GM12874 (cell line): Measurements from ENCODE around the gene RND3.

Experiments used
- TF ChIP-seq, protein P1 (sequence below): IDR thresholded peaks from 2 replicates; pipeline ENCODE4 v1.5.1; 2011; ENCODE audit warnings: low read depth, mild to moderate bottlenecking, control low read depth, low read length, moderate library complexity; ENCODE audit not compliant: insufficient read depth

Gene RND3

GRCh38 chr2:150472511-150472899 lies 15.0 kb downstream of the RND3 start:
- TF ChIP-seq, protein P1, sequence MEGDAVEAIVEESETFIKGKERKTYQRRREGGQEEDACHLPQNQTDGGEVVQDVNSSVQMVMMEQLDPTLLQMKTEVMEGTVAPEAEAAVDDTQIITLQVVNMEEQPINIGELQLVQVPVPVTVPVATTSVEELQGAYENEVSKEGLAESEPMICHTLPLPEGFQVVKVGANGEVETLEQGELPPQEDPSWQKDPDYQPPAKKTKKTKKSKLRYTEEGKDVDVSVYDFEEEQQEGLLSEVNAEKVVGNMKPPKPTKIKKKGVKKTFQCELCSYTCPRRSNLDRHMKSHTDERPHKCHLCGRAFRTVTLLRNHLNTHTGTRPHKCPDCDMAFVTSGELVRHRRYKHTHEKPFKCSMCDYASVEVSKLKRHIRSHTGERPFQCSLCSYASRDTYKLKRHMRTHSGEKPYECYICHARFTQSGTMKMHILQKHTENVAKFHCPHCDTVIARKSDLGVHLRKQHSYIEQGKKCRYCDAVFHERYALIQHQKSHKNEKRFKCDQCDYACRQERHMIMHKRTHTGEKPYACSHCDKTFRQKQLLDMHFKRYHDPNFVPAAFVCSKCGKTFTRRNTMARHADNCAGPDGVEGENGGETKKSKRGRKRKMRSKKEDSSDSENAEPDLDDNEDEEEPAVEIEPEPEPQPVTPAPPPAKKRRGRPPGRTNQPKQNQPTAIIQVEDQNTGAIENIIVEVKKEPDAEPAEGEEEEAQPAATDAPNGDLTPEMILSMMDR: no peak

GRCh38 chr2:150471813-150472510 lies 15.5 kb downstream of the RND3 start:
- TF ChIP-seq, protein P1: no peak

DNA sequence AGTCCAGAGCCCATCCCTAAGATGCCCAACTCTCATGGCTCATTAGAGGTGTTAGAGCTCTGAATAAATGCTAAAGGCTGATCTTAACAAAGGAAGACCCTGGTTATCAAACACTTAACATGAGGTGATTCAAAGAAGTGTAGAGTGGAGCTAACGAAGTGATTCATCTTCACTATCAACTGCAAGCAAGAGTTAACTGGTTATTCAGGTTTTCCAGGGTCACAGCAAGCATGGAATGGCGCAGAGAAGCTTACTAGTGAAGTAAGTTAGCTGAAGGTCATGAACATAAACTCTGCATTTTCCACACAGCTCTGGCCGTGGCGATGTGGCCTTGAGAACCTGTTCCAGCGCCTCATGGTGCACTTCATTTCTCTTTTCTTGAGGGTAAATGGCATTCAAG lies 17.0 kb downstream of the RND3 start:
- TF ChIP-seq, protein P1: no peak

- TF ChIP-seq, protein P1: no peak
These were observed 17.7 kb downstream of the RND3 start for GRCh38 chr2:150469706-150470274.

GRCh38 chr2:150468350-150468960 lies 19.0 kb downstream of the RND3 start:
- TF ChIP-seq, protein P1: no peak

DNA sequence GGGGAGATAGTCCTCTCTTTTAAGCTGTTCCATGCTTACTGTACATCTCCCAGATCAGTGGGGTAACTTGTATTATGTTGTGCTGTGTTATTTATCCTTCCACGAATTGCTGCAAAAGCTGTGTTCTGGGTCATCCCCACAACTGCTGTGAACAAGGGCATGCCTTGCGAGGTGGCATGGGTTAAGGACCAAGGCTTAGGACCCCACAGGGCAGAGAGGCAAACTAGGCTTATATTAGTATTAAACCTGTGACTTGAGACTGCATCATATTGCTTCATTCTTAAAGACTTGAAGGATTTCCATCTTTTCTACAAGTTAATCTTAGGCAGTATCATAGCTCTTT lies 19.9 kb downstream of the RND3 start:
- TF ChIP-seq, protein P1: no peak

- TF ChIP-seq, protein P1: no peak
These were observed 20.5 kb downstream of the RND3 start for GRCh38 chr2:150466741-150467620.
